Neutrophil (primary cell): ENCODE results near the gene MAP1LC3B.
"Not testable (repeated sequence)": the region's sequence is repeated elsewhere in the genome, so short reads cannot be mapped to it uniquely, and the experiment has no call there.

Experiments
- H3K27ac ChIP-seq: fragments of 200-600 bp; sonication (generic); 2 replicates; pipeline ENCODE4 v1.5.1; 2016; ENCODE audit warnings: mild to moderate bottlenecking, moderate library complexity
- H3K27me3 ChIP-seq: fragments of 200-600 bp; sonication (generic); 2 replicates; pipeline ENCODE4 v1.6.0; 2016; ENCODE audit warnings: mild to moderate bottlenecking
- H3K36me3 ChIP-seq: fragments of 200-600 bp; sonication (generic); 2 replicates; pipeline ENCODE4 v1.5.1; 2017
- H3K4me1 ChIP-seq, 2 experiments: fragments of 200-600 bp in 1 of 2; sonication (generic) in 1 of 2; 1 replicate in 1 of 2; 2 replicates in 1 of 2; pipeline versions ENCODE4 v1.5.1 to v1.6.1; 2013 to 2016; ENCODE audit warnings: low read depth in 1 of 2, low read length in 1 of 2, mild to moderate bottlenecking in 1 of 2, moderate library complexity in 1 of 2; ENCODE audit not compliant: control insufficient read depth in 1 of 2, insufficient read depth in 1 of 2
- H3K4me3 ChIP-seq, 2 experiments: fragments of 200-600 bp in 1 of 2; sonication (generic) in 1 of 2; 1 replicate in 1 of 2; 2 replicates in 1 of 2; pipeline ENCODE4 v1.5.1; 2013 to 2016; ENCODE audit warnings: low read depth in 1 of 2, low read length in 1 of 2, mild to moderate bottlenecking in 1 of 2, moderate library complexity in 1 of 2
- H3K9me3 ChIP-seq: fragments of 200-600 bp; sonication (generic); 2 replicates; pipeline ENCODE4 v1.5.1; 2016
- TF ChIP-seq, protein P1 (sequence below): fragments of 200-600 bp; sonication (generic); IDR thresholded peaks from 2 replicates; pipeline ENCODE4 v1.5.1; 2016; ENCODE audit warnings: antibody characterized with exemption

MAP1LC3B gene

DNA sequence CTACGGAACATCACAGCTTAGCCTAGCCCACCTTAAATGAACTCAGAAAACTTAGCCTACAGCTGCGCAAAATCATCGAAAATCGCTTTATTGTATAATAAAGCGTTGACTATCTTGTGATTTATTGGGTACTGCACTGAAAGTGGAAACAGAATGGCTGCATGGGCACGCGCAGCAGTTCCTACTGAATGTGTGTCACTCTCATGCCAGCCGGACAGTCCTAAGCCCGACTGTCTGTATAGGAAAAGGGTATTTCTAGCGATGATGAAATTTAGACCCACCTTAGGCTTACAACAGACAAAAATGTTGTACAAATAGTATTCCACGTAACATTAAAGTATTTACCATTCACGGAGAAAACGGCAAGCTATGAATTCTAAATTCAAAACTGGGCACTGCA is 17.8 kb upstream of the MAP1LC3B start:
- TF ChIP-seq, protein P1, sequence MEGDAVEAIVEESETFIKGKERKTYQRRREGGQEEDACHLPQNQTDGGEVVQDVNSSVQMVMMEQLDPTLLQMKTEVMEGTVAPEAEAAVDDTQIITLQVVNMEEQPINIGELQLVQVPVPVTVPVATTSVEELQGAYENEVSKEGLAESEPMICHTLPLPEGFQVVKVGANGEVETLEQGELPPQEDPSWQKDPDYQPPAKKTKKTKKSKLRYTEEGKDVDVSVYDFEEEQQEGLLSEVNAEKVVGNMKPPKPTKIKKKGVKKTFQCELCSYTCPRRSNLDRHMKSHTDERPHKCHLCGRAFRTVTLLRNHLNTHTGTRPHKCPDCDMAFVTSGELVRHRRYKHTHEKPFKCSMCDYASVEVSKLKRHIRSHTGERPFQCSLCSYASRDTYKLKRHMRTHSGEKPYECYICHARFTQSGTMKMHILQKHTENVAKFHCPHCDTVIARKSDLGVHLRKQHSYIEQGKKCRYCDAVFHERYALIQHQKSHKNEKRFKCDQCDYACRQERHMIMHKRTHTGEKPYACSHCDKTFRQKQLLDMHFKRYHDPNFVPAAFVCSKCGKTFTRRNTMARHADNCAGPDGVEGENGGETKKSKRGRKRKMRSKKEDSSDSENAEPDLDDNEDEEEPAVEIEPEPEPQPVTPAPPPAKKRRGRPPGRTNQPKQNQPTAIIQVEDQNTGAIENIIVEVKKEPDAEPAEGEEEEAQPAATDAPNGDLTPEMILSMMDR: no peak
- no peaks in the 10 kb centered on the region for H3K27me3 ChIP-seq
- H3K36me3 ChIP-seq: no peaks in the 10 kb centered on the region
- H3K4me1 ChIP-seq: no peaks in the 10 kb centered on the region
- no peak overlapping the region for H3K27ac ChIP-seq
- H3K4me3 ChIP-seq: no peak overlapping the region
- H3K9me3 ChIP-seq: no peaks in the 10 kb centered on the region

DNA sequence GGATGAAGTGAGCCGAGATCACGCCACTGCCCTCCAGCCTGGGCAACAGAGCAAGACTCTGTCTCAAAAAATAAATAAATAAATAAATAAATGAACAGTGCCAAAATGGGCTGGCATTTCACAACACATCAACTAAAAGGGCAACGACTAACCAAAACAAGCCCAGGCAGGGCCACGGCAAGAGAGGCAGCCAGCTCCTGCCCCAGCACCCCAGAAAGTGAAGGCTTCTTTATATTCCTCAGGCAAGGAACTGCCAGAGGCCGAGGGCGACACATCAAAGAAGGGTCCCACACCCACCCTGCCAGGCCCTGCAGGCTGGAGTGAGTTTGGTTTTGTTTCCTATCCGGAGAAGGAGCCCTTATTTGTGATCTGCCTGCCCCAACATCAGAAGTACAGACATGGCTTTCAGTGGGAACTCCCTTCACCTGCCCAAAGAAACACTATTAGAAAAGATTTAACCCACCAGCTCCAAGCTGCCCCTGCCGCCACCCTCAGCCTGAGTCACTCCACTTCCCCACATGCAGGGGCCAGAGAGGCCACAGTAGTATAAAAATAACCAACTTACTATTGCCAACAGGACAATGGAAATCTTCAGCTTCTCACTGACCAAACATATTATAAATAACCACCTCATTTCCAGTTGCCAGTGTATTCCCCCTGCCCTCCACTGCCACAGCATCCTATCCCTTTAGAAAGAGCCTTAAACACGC is 16.6 kb upstream of the MAP1LC3B start:
- Histone ChIP-seq H3K4me3 (no peak overlapping the region), H3K27ac (no peak overlapping the region), H3K36me3 (no peaks in the 10 kb centered on the region), H3K27me3 (no peaks in the 10 kb centered on the region), H3K9me3 (no peaks in the 10 kb centered on the region), H3K4me1 (no peaks in the 10 kb centered on the region)
- TF ChIP-seq, protein P1: no peak

DNA sequence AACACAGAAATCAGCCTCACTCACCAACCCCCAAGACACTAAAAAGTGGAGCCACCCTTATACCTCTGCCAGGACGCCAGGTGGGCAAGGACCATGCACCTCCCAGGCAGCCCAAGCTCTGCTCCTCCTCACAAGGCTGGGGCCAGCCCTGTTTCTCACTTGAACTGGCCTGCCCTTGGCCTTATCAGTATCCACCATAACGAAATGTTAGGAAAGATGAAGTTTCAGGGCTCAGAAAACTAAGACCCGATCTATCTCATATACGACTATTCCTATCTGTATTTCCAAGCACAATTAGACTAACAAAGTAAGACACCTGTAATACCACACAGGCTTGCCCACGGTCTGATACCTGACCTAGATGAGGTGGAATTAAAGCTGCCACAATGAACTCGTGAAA is 15.5 kb upstream of the MAP1LC3B start:
- TF ChIP-seq, protein P1: no peak
- H3K27ac ChIP-seq: no peak overlapping the region
- H3K9me3 ChIP-seq: no peaks in the 10 kb centered on the region
- peaks cover 7% of the 10 kb centered on the region for H3K27me3 ChIP-seq
- H3K4me1 ChIP-seq: no peaks in the 10 kb centered on the region
- no peak overlapping the region for H3K4me3 ChIP-seq
- H3K36me3 ChIP-seq: no peaks in the 10 kb centered on the region

DNA sequence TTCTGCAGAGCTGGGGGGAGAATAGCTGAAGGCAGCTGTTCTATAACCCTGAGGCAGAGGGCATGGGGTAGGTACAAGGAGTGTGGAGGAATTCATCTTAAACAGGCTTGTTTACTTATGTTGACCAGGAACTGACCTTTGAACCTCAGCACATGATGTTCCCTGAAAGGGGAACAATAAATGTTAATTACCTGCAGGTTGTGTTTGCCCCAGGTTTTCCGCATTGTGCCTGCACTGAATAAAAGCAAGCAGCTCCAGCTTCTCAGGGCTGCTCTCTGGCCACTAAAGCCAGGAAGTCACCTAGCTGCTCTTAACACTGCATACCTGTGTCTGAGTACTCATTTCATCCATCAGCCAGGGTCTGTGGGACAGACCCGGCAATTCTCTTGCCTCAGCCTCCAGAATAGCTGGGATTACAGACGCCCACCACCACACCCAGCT is 12.8 kb upstream of the MAP1LC3B start:
- H3K4me3 ChIP-seq, H3K36me3 ChIP-seq, H3K9me3 ChIP-seq, H3K27ac ChIP-seq: not testable (repeated sequence)
- H3K27me3 ChIP-seq: peaks cover 24% of the 10 kb centered on the region
- peaks cover 12 to 21% of the 10 kb centered on the region in 2 experiments for H3K4me1 ChIP-seq

DNA sequence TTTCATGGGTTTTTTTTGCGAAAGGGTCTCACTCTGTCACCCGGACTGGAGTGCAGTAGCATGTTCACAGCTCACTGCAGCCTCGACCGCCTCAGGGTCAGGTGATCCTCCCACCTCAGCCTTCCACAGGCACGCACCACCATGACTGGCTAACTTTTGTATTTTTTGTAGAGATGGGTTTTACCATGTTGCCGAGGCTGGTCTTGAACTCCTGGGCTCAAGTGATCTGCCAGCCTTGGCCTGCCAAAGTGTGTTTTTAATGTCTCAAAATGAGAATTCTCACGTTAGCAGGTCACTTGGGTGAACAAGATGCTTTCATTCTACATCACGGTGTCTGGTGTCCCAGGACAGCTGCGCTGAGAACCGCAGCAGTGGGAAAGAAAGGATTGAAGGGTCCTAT is 11.7 kb upstream of the MAP1LC3B start:
- no peaks in the 10 kb centered on the region for H3K36me3 ChIP-seq
- peaks cover 16 to 26% of the 10 kb centered on the region in 2 experiments for H3K4me1 ChIP-seq
- no peak overlapping the region for H3K4me3 ChIP-seq
- H3K27ac ChIP-seq: no peak overlapping the region
- H3K9me3 ChIP-seq: no peaks in the 10 kb centered on the region
- TF ChIP-seq, protein P1: no peak
- H3K27me3 ChIP-seq: peaks cover 24% of the 10 kb centered on the region

DNA sequence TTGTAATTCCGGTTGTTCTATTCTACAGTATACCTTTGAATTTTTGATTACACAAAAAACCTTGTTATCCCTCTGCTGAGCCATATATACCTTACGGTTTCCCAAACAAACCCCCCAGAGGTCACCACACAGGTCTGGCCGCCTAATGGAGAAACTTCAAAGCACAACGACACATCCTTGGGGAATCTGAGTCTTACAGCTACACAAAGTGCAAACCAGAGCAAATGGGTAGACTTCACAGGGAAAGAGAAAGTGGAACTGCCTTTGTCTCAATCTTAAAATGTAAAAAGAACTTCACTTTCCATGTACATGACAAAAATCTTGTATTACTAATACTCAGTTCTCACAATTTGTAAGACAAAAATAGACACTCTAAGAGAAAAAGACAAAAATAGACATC is 11.3 kb upstream of the MAP1LC3B start:
- no peaks in the 10 kb centered on the region for H3K9me3 ChIP-seq
- H3K36me3 ChIP-seq: no peaks in the 10 kb centered on the region
- H3K4me1 ChIP-seq: peaks cover 16 to 26% of the 10 kb centered on the region in 2 experiments
- TF ChIP-seq, protein P1: no peak
- H3K27ac ChIP-seq: no peak overlapping the region
- H3K4me3 ChIP-seq: no peak overlapping the region
- peaks cover 24% of the 10 kb centered on the region for H3K27me3 ChIP-seq
